ENCODE measurements around the gene CLCN6. TPM values are rescaled to one million over a fixed set of nuclear protein-coding genes. Genes with fewer than 3 reads are reported as not detected.

CLCN6 gene
- total RNA-seq, 1 experiment from 2014 or later: 17.4 TPM

DNA sequence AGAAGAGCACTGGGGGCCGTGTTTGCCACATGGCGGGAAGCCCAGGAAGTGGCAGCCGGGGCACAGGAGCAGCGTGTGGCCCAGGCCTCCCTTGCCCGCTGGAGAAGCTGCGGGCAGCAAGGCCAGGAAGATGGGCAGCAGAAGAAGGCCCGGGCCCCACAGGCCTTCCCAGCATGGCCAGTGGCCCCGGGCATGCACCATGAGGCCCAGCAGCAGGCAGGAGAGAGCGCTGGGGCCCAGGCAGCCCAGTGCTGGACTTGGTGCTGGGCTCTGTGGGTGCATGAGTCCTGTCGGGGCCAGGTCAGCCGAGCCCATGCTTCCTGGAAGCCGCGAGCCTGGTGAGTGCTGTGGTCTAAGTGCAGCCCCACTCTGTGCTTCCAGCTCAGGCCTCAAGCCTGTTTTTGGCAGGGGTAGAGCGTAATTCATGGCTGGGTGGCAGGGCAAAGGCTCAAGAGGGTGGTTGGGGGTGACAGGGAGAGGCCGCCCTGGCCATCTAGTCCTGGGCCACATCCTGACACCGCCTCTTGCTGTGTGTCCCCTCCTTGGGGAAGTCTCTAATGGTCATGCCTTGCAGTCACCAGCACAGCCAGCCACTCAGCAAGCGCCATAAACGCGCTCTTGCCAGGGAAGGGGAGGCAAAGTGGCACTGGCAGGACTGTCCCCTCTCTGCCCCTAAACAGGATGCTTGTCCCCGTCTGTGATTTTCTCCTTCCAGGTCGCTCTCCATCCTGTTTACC lies 21.6 kb upstream of the CLCN6 start:
- peaks cover 8% of the 10 kb centered on the region for H3K27me3 Mint-ChIP-seq (ENCODE audit: unreplicated experiment)
- DNase-seq: no peak
- no TSS peak for BruUV-seq (replicated peaks)
- H3K4me1 Mint-ChIP-seq (ENCODE audit: low read depth, unreplicated experiment): no peaks in the 10 kb centered on the region
- H3K4me3 Mint-ChIP-seq (ENCODE audit: low read depth, unreplicated experiment): no peak overlapping the region
- H3K9me3 Mint-ChIP-seq (ENCODE audit: low read depth, unreplicated experiment): no peaks in the 10 kb centered on the region
- CTCF ChIA-PET: no interaction called here
- intact Hi-C loops (cut with micrococcal nuclease; ENCODE audit: unreplicated experiment): no loop called here
- TF ChIP-seq, protein P1, sequence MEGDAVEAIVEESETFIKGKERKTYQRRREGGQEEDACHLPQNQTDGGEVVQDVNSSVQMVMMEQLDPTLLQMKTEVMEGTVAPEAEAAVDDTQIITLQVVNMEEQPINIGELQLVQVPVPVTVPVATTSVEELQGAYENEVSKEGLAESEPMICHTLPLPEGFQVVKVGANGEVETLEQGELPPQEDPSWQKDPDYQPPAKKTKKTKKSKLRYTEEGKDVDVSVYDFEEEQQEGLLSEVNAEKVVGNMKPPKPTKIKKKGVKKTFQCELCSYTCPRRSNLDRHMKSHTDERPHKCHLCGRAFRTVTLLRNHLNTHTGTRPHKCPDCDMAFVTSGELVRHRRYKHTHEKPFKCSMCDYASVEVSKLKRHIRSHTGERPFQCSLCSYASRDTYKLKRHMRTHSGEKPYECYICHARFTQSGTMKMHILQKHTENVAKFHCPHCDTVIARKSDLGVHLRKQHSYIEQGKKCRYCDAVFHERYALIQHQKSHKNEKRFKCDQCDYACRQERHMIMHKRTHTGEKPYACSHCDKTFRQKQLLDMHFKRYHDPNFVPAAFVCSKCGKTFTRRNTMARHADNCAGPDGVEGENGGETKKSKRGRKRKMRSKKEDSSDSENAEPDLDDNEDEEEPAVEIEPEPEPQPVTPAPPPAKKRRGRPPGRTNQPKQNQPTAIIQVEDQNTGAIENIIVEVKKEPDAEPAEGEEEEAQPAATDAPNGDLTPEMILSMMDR (IDR thresholded peaks at IDR 0.05; ENCODE audit: unreplicated experiment): no peak
- H3K27ac Mint-ChIP-seq (ENCODE audit: unreplicated experiment): no peak overlapping the region
- H3K36me3 Mint-ChIP-seq (ENCODE audit: insufficient read depth, unreplicated experiment): peaks cover 12% of the 10 kb centered on the region

DNA sequence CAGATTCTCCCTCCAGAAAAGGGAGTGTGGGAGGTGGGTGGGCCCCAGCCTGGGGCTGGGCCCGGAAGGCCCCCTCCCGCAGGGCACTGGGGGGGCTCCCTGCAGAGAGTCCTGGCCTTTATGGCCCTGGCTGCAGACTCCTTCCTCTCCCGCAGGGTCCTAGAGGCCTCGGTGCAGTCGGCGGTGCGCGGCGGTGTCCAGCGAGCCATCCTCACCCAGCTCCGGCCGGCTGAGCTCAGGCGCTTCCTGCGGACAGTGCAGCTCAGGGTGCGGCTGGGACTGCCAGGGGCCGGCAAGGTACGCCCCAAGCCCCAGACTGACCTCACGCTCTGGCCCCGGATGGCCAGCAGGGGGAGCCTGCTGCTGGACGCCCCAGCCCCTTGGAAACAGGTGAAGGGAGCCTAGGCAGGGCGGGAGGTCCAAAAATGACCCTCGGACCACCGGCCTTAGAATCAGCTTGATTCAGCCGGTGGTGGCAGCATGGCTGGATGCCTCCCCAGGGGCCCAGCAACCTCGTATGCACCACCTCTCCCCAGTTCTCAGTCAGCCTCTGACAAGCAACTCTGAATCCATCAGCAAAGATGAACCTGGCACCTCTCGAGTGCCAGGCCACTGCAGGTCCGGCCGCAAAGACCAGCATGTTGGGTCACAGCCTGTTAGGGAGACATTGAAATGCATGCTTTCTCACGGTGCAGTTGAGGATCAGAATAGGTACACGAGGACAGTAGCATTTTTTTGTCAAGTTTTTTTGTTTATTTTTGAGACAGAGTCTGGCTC lies 20.8 kb upstream of the CLCN6 start:
- peaks cover 12% of the 10 kb centered on the region for H3K36me3 Mint-ChIP-seq (ENCODE audit: insufficient read depth, unreplicated experiment)
- H3K4me3 Mint-ChIP-seq (ENCODE audit: low read depth, unreplicated experiment): no peak overlapping the region
- H3K4me1 Mint-ChIP-seq (ENCODE audit: low read depth, unreplicated experiment): no peaks in the 10 kb centered on the region
- CTCF ChIA-PET: no interaction called here
- DNase-seq: peak; percentile 67
- no peaks in the 10 kb centered on the region for H3K9me3 Mint-ChIP-seq (ENCODE audit: low read depth, unreplicated experiment)
- TF ChIP-seq, protein P1 (IDR thresholded peaks at IDR 0.05; ENCODE audit: unreplicated experiment): peak; percentile 54
- intact Hi-C loops (cut with micrococcal nuclease; ENCODE audit: unreplicated experiment): no loop called here
- H3K27ac Mint-ChIP-seq (ENCODE audit: unreplicated experiment): no peak overlapping the region
- H3K27me3 Mint-ChIP-seq (ENCODE audit: unreplicated experiment): peaks cover under 1% of the 10 kb centered on the region
- no TSS peak for BruUV-seq (replicated peaks)

DNA sequence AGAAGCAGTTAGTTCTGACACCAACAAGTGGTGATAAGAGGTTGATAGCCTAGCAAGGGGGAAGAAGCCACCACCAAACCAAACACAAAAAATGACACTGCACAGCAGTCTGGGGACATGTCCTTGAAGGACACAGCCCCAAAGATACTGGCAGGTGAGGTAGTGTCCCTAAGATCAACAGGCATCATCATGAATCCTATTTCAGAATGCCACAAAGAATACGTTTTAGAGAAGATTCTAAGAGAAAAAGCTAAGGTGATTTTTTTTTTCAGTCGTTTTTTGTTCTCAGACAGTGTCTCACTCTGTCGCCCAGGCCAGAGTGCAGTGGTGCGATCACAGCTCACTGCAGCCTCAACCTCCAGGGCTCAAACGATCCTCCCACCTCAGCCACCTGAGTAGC lies 19.8 kb upstream of the CLCN6 start:
- Mint-ChIP-seq H3K9me3 (ENCODE audit: low read depth, unreplicated experiment) (no peaks in the 10 kb centered on the region), H3K27me3 (ENCODE audit: unreplicated experiment) (no peaks in the 10 kb centered on the region), H3K36me3 (ENCODE audit: insufficient read depth, unreplicated experiment) (peaks cover 12% of the 10 kb centered on the region), H3K27ac (ENCODE audit: unreplicated experiment) (no peak overlapping the region), H3K4me3 (ENCODE audit: low read depth, unreplicated experiment) (no peak overlapping the region), H3K4me1 (ENCODE audit: low read depth, unreplicated experiment) (peaks cover 9% of the 10 kb centered on the region)
- TF ChIP-seq, protein P1 (IDR thresholded peaks at IDR 0.05; ENCODE audit: unreplicated experiment): no peak
- BruUV-seq (replicated peaks): TSS peak; percentile 27
- CTCF ChIA-PET: no interaction called here
- DNase-seq: no peak
- intact Hi-C loops (cut with micrococcal nuclease; ENCODE audit: unreplicated experiment): no loop called here

DNA sequence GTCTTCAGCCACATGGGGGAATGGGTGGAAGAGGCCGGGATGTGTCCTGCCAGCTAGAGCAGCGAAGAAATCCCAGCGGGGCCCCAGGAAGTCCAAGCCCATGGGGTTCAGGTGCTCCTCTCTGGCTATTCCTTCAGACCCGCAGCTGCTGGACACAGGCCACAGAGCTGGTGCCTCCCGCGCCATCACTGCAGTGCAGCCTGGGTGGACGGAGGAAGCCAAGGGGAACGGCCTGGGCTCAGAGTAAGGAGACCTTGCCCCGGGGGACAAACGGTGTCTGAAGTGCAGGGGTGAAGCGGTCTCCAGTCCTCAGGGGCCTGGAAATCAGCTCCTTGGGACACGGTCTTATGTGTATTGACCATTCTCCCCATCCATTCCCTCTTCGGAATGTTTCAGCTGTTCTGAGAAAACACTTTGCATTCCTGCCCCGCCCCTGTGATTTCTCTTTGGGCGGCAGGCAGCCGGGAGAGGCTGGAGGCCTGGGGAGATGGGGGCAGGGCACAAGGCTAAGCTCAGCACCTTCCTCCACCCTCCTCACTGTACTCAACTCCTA lies 18.7 kb upstream of the CLCN6 start:
- H3K9me3 Mint-ChIP-seq (ENCODE audit: low read depth, unreplicated experiment): no peaks in the 10 kb centered on the region
- peaks cover 21% of the 10 kb centered on the region for H3K36me3 Mint-ChIP-seq (ENCODE audit: insufficient read depth, unreplicated experiment)
- no peak overlapping the region for H3K4me3 Mint-ChIP-seq (ENCODE audit: low read depth, unreplicated experiment)
- no TSS peak for BruUV-seq (replicated peaks)
- H3K27me3 Mint-ChIP-seq (ENCODE audit: unreplicated experiment): no peaks in the 10 kb centered on the region
- no peak overlapping the region for H3K27ac Mint-ChIP-seq (ENCODE audit: unreplicated experiment)
- peak; percentile 37 for DNase-seq
- peaks cover 21% of the 10 kb centered on the region for H3K4me1 Mint-ChIP-seq (ENCODE audit: low read depth, unreplicated experiment)
- CTCF ChIA-PET: interaction anchor here (1.4 kb wide), 1 partner anchor 19 kb away, joined by 3 read pairs; the partner anchor contains the start of gene CLCN6
- intact Hi-C loops (cut with micrococcal nuclease; ENCODE audit: unreplicated experiment): no loop called here
- TF ChIP-seq, protein P1 (IDR thresholded peaks at IDR 0.05; ENCODE audit: unreplicated experiment): no peak

All from Calu3 (cell line).